ENCODE results near the gene VSIR.

VSIR gene

GRCh38 chr10:71782221-71782916, 9.0 kb upstream of the VSIR start:
- DNase-seq = no peak

DNA sequence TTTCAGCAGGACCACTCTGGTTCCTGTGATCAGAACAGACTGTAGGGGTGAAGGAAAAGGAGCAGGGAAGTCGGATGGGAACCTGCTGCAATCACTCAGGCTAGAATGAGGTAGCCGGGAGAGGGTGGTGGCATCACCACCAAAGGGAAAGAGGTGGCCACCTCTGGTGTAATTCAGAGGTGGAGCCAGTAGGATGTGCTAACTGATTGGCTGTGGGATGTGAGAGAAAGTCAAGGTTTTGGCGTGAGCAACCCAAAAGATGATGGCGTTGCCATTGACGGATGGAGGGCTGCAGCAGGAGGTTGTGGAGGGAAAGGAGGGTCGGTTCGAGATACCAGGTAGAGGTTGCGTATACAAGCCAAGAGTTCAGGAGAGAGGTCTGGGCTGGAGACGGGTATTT, 7.4 kb upstream of the VSIR start:
- no peak for DNase-seq

- DNase-seq = no peak
Measured at GRCh38 chr10:71780156-71780555, 6.8 kb upstream of the VSIR start.

DNA sequence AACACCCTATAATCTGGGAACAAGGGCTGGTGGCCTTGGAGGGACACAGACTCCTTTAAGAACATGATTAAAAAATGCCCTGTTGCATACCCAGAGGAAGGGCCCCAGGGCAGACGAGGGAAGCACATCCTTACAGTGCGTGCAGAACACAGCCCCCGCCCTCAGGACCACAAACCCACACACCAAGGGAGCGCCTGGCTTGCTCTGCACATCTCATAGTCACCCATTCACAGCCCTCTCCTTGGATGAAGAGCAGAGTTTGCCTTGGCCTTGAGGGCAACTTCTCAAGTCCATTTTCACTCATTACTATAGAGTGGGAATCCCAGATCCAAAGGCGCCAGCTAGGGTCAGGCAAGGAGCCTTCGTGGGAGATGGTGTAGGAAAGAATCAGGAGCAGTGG, 6.3 kb upstream of the VSIR start:
- no peak for DNase-seq

DNA sequence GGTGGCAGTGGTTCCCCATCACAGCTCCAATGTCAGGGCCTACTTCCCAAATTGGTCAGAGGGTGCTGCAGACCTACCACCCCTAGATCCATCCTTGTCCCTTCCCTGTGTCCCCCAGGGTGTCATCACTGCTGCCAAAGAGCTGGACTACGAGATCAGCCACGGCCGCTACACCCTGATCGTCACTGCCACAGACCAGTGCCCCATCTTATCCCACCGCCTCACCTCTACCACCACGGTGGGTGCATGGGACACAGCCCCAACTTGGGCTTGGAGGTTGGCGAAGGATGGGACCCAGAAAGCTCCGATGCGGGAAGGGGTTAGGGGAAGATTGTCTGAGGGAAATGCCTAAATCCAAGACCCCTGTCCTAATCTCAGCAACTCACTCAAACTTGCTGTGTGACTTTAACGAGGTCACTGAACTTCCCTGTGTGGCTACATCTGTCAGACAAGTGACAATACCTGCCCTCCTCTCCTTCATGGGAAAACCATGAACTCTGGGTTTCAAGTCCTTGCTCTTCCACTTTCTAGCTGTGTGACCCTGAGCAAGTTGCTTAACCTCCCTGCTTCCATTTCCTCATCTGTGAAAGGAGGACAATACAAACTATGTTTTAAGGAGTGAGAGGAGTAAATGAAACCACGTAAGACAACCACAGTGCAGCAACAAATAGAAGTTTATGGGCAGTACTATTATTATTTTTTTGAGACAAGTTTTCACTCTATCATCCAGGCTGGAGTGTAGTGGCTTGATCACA, 4.9 kb upstream of the VSIR start:
- DNase-seq = no peak

DNA sequence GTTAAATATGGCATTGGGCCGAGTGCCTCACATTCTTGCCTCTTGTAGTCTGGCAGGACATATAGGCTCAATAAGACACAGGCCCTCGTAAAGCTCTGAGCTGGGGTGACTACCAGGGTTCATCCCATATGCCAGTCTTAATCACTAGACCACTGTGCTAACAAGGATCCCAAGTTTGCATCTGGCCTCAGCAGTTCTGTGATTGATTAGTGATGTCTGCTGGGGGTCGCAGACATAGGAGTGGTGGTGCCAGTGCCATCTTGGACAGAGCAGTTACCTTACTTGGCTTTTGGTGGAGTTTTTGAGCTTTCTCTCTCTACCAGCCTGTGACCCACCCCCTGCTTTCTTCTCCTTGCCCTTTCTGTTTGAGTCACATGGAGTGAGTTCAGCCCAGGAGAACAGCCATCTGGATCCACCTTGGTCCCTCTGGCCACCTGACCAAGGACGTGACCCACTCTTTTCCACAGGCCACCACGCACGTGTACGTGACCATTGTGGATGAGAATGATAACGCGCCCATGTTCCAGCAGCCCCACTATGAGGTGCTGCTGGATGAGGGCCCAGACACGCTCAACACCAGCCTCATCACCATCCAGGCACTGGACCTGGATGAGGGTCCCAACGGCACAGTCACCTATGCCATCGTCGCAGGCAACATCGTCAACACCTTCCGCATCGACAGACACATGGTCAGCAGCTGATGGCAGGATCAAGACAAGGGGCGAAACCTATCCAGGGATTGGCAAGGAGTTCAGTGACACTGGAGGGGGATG, 4.1 kb upstream of the VSIR start:
- DNase-seq = no peak

GRCh38 chr10:71776481-71776925, 3.2 kb upstream of the VSIR start:
- DNase-seq = no peak

DNA sequence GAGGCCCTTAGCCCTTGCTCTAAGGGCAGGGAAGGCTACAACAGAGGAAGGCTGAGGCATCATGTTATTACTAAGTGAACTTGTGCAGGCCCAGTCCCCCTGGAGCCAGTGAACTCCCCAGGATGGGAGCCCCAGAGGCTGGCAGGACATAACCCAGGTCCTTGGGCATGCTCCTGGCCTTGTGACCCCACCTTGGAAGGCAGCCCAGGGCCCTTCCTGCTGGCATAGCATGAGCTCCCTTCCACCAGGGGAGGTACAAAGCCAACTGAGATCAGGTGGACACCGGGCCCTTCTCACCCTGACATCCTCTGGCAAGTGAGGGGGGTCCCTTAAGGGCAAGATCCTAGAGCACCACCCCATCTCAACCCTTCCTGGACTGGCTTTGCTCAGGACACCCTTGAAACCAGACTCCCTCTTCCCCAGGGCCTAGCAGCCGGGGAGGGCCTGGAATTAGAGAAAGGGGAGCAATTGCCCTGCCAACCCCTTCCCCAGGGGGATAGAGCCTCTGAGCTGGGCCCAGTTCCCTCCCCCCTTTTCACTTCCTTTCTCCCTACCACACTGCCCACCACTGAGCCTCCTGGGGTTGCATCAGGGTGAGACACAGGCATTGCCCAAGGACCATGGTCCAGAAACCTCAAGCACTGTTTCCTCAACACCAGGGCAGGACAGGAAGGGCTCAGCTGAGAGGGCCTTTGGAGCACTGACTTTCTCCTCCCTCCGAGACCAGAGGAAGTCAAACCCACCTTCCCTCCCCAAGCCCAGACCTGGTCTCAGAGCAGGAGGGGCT, 1.8 kb upstream of the VSIR start:
- DNase-seq = peak; percentile 39

- no peak for DNase-seq
Measured at GRCh38 chr10:71772832-71773220, 494 bp downstream of the VSIR start.

- no peak for DNase-seq
Measured at GRCh38 chr10:71771821-71772617, 1.3 kb downstream of the VSIR start.

- DNase-seq = no peak
Measured at GRCh38 chr10:71771204-71771603, 2.1 kb downstream of the VSIR start.

DNA sequence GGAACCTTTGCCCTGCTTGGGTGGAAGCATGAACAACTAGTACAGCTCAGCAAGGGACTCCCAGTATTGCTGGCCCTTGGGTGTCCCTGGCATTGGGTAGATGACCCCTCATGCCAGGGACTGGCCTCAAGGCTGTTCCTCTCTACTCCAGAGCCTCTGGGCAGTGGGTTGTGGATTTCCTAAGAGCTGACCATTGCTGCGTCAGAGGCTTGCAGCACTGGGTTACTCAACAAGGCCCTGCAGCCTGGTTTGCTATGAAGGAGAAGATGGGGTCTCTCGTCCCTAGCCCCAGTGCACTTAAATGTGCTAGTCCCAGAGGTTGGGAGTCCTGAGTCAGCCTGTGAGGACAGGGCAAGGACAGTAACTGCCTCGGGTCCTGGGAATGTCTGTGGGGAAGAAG, 2.5 kb downstream of the VSIR start:
- no peak for DNase-seq

DNA sequence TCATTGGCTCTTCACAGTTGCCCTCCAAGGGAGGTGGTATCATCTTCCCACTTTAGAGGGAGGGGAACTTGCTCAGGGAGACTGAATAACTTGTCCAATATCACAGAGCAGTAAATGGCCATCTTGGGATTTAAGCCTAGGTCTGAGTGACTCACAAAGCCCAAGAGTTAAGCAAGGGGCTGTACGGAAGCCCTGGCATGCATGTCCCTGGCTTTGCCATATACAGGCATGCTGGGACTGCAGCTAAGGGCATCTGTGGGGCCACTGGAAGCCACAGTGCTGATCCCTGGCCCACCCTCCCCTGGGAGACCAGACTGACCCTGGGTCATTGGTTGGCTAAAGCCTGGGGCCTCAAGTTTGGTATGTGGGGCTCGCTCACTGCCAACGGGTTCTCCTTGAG, 3.1 kb downstream of the VSIR start:
- DNase-seq = no peak

DNA sequence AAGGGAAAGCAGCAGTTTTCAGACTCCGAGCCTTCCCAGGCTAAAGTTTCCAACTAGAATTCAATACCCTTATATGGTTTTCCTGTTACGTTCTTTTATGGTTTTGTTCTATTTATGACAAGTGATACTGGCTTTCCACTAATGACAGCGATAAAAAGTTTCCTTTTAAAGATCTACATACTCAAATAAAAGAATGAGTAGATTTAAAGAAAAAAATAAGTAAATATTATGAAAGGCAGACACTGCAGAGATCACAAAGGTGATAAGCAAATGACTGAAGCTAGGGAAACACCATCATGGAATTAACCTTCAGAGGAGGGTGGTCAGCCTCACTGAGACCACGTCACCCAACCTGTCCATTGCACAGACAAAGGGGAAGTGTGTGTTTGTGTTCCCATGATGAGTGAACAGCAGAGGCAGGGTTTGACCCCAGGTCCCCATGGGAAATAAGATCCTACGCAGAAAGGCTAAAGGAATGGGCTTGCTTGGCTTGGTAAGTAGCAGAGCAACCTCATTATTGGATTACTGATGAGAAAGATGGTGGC, 4.0 kb downstream of the VSIR start:
- DNase-seq = no peak

DNA sequence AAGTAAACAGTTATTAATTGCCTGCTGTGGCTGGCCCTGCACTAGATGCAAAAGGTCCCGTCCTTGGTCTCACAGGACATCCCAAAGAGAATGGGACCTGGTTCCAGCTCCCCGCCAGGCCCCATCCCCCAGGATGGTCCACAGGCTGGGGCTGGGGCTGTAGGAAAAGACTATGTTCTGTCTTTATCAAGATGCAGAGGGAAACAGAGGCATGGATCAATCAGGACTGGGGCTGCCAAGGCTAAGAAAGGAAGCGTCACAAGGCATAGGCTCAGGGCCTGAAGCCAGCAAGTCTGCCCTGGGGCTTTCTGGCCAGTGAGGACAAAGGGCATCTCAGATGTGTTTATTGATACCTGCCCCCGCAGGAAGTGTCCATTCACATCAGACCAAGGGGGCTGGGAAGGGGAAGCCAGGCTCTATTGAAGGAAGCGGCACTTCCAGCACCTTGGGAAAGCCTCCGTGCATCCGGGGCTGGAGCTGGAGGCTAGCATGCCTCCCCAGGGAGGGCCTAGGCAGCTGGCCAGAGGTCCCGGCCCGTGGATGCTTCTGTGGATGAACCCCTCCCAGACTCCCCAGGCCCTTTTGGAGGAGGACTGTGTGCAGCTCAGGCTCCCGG, 5.8 kb downstream of the VSIR start:
- no peak for DNase-seq

DNA sequence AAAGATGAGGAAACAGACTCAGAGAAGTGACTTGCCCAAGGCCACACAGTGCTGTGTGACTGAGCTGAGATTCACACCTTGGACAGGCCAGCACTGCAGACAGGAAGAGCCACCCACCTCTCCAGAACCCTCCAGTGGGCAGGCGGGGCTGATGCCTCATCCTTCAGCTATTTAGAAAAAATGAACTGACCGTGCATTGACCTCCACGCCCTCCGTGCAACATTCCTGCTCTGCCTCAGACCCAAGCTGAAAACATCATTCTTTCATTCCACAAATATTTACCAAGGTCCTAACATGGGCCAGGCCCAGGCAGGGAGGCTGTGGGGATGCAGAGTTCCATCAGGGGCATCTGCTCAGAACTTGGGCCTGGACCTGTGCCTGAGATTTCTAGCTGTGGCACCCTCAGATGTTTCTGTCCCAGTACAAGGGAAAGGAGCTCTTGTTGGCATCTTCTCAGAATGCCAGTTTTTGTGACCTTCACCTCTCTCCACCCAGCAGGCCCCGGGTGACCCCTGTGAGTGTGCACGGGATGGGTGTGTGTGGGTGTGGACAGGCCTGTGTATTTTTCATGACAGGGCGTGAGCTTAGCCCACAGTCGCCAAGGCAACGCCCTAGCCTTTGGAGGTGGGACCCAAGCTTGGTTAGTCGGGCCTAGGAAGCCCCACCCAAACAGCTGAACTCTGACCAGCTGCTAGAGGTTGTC, 6.5 kb downstream of the VSIR start:
- no peak for DNase-seq

- no peak for DNase-seq
Measured at GRCh38 chr10:71765906-71766716, 7.2 kb downstream of the VSIR start.

DNA sequence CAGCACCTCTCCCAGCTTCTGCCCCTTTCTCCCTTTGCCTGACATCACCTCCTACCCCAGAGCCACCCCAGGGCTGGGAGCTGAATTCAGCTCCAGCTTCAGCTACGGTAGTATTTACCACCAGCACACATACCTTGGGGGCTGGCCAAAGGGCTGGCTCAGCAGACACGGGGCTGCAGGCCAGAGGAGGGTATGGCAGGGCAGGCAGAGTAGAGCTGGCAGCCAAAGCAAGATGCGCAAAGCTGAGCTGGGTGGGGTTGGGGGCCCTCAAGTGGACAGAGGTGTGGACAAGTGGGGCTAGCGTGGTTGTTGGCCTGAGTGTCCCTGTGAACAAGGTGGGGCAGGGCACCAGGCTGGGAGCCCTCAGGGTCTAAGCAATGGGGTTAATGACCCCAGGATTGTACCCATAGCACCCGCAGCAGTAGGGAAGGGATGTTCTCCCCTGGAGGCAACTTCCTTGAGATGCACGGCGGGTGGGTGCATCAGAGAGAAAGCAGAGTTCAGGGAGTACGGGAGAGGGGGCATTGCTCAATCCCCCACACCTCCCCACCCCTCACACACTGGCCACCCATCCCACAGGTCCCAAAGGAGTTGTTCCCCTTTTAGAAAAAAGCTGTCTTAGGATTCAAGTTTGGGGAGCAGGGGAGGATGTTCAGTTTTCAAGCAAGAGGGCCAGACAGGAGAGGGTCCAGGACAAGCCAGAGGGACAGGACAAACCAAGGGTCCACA, 8.0 kb downstream of the VSIR start:
- DNase-seq = no peak
